ENCODE measurements around the gene ZMIZ2. TPM values are rescaled to one million over a fixed set of nuclear protein-coding genes. Genes with fewer than 3 reads are reported as not detected.

The ZMIZ2 gene
- total RNA-seq, 1 experiment from 2014 or later: 91.3 TPM

DNA sequence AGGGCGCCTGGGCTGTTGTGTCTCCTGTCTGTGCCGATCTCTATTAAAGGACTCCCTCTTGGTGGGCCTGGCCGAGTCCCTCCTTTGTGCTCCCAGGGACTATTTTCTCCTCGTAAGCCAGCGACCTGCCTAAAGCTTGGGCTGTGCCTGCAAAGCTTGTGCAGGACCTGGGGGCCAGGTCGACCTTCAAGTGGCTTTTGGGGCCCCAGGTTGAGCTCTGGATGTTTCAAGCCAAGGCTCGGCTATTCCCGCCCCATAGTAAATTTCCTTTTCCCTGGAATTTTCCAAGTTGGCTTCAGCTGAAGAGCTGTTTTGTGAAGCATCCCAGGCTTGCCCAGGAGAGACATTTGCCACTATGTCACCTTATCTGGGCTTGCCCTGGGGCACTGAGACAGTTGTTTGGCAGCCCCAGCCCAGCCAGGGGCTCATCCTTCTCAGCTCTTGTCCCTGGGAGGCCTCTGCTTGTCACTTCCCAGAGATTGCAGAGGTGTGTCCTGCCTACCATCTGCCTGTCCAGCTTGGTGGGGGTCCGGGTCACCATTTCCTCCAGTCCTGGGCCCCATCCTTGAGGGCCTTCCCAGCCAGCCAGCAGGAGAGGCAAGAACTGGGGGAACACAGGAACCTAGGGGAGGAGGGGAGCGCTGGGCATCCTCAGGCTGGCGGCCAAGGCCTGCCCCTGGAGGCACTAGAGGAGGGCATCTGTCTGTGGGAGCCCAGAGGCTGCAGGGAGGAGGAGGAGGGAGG, 20.2 kb downstream of the ZMIZ2 start:
- Histone ChIP-seq H4K20me1 (ENCODE audit: insufficient read depth) (no peaks in the 10 kb centered on the region), H2AFZ (ENCODE audit: low read depth, low read length, poor library complexity, severe bottlenecking) (no peak overlapping the region), H3K9me2 (ENCODE audit: insufficient read depth) (no peaks in the 10 kb centered on the region), H3K27me3 (ENCODE audit: insufficient read depth, low read length) (no peaks in the 10 kb centered on the region), H3K4me2 (ENCODE audit: low read length) (no peak overlapping the region), H3K27ac (ENCODE audit: low read depth, low read length) (no peak overlapping the region), H3K4me1 (ENCODE audit: control insufficient read depth in 1 of 2, insufficient read depth in 2 of 2, low read length in 2 of 2) (peaks cover 0 to 11% of the 10 kb centered on the region in 2 experiments; a peak in 1 of 4 replicates), H3K36me3 (ENCODE audit: control insufficient read depth in 1 of 2, insufficient read depth in 2 of 2, low read length in 2 of 2) (peaks cover 19 to 24% of the 10 kb centered on the region in 2 experiments; a peak in 3 of 4 replicates), H3K9ac (ENCODE audit: low read length) (no peak overlapping the region), H3K4me3 (replicated peaks in 1 of 2; ENCODE audit: low read depth in 1 of 2, low read length in 2 of 2) (no peak overlapping the region), H3K79me2 (ENCODE audit: insufficient read depth, low read length) (no peaks in the 10 kb centered on the region), H3K9me3 (ENCODE audit: control insufficient read depth in 1 of 2, insufficient read depth in 1 of 2, low read depth in 1 of 2, low read length in 2 of 2) (no peaks in the 10 kb centered on the region)
- intact Hi-C loops (cut with micrococcal nuclease): no loop called here
- ATAC-seq (peak; percentile 28; the same call in 1 of the 2 replicates), DNase-seq (ENCODE audit: low read depth, low spot score) (no peak)
- ChIA-PET CTCF (no interaction called here), POLR2A (no interaction called here), RAD21 (ENCODE audit: low non-redundant PET in 1 of 2, low total read pairs in 2 of 2, uncharacterized antibody in 2 of 2, unreplicated experiment in 2 of 2) (no interaction called here)
- no peak for TF ChIP-seq SRF (IDR thresholded peaks at IDR 0.05; ENCODE audit: low read depth)
- TF ChIP-seq ZFX (IDR thresholded peaks at IDR 0.05): no peak
- no peak for TF ChIP-seq ELF1 (IDR thresholded peaks at IDR 0.05; ENCODE audit: borderline replicate concordance, low read depth)
- TF ChIP-seq TCF7L2 (IDR thresholded peaks at IDR 0.05; ENCODE audit: borderline replicate concordance, extremely low read depth, insufficient read depth, insufficient read length): no peak
- TF ChIP-seq EZH2 (IDR thresholded peaks at IDR 0.05): no peak
- TF ChIP-seq FOSL1 (IDR thresholded peaks at IDR 0.05; ENCODE audit: low read depth): no peak
- TF ChIP-seq ZNF274 (IDR thresholded peaks at IDR 0.05; ENCODE audit: low read depth, low read length): no peak
- TF ChIP-seq, protein P1, sequence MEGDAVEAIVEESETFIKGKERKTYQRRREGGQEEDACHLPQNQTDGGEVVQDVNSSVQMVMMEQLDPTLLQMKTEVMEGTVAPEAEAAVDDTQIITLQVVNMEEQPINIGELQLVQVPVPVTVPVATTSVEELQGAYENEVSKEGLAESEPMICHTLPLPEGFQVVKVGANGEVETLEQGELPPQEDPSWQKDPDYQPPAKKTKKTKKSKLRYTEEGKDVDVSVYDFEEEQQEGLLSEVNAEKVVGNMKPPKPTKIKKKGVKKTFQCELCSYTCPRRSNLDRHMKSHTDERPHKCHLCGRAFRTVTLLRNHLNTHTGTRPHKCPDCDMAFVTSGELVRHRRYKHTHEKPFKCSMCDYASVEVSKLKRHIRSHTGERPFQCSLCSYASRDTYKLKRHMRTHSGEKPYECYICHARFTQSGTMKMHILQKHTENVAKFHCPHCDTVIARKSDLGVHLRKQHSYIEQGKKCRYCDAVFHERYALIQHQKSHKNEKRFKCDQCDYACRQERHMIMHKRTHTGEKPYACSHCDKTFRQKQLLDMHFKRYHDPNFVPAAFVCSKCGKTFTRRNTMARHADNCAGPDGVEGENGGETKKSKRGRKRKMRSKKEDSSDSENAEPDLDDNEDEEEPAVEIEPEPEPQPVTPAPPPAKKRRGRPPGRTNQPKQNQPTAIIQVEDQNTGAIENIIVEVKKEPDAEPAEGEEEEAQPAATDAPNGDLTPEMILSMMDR (IDR thresholded peaks at IDR 0.05 in 2 of 3, conservative IDR thresholded peaks at IDR 0.05 in 1 of 3; ENCODE audit: borderline replicate concordance in 1 of 3, insufficient read depth in 1 of 3, low read depth in 2 of 3, low read length in 2 of 3): no peak
- no peak for TF ChIP-seq EZH2phosphoT487 (IDR thresholded peaks at IDR 0.05; ENCODE audit: borderline replicate concordance)
- no peak for TF ChIP-seq CEBPB (IDR thresholded peaks at IDR 0.05; ENCODE audit: low read depth)
- no peak for TF ChIP-seq RAD21 (IDR thresholded peaks at IDR 0.05; ENCODE audit: low read depth)
- no peak for TF ChIP-seq POLR2A (IDR thresholded peaks at IDR 0.05; ENCODE audit: borderline replicate concordance, extremely low read depth, insufficient read depth, insufficient read length)
- no peak for TF ChIP-seq YY1 (IDR thresholded peaks at IDR 0.05; ENCODE audit: extremely low read depth, insufficient replicate concordance, low read depth, low read length)
- no peak for TF ChIP-seq JUND (IDR thresholded peaks at IDR 0.05)
- TF ChIP-seq, protein P2, sequence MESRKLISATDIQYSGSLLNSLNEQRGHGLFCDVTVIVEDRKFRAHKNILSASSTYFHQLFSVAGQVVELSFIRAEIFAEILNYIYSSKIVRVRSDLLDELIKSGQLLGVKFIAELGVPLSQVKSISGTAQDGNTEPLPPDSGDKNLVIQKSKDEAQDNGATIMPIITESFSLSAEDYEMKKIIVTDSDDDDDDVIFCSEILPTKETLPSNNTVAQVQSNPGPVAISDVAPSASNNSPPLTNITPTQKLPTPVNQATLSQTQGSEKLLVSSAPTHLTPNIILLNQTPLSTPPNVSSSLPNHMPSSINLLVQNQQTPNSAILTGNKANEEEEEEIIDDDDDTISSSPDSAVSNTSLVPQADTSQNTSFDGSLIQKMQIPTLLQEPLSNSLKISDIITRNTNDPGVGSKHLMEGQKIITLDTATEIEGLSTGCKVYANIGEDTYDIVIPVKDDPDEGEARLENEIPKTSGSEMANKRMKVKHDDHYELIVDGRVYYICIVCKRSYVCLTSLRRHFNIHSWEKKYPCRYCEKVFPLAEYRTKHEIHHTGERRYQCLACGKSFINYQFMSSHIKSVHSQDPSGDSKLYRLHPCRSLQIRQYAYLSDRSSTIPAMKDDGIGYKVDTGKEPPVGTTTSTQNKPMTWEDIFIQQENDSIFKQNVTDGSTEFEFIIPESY (IDR thresholded peaks at IDR 0.05; ENCODE audit: extremely low read depth, insufficient replicate concordance, low read length): no peak
- TF ChIP-seq, protein P3, sequence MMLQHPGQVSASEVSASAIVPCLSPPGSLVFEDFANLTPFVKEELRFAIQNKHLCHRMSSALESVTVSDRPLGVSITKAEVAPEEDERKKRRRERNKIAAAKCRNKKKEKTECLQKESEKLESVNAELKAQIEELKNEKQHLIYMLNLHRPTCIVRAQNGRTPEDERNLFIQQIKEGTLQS (IDR thresholded peaks at IDR 0.05): no peak
- BruUV-seq (replicated peaks): no TSS peak

Data from HCT116 (cell line).